Measurements from ENCODE around the gene EFHD2.

- TF ChIP-seq, protein P1, sequence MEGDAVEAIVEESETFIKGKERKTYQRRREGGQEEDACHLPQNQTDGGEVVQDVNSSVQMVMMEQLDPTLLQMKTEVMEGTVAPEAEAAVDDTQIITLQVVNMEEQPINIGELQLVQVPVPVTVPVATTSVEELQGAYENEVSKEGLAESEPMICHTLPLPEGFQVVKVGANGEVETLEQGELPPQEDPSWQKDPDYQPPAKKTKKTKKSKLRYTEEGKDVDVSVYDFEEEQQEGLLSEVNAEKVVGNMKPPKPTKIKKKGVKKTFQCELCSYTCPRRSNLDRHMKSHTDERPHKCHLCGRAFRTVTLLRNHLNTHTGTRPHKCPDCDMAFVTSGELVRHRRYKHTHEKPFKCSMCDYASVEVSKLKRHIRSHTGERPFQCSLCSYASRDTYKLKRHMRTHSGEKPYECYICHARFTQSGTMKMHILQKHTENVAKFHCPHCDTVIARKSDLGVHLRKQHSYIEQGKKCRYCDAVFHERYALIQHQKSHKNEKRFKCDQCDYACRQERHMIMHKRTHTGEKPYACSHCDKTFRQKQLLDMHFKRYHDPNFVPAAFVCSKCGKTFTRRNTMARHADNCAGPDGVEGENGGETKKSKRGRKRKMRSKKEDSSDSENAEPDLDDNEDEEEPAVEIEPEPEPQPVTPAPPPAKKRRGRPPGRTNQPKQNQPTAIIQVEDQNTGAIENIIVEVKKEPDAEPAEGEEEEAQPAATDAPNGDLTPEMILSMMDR (IDR thresholded peaks at IDR 0.05), result no peak
- TF ChIP-seq POLR2A (IDR thresholded peaks at IDR 0.05) (no peak), POLR2AphosphoS5 (IDR thresholded peaks at IDR 0.05) (peak in 1 of 3 donors; percentile 48), EP300 (IDR thresholded peaks at IDR 0.05) (no peak)
These were observed 2.8 kb upstream of the EFHD2 start for GRCh38 chr1:15406614-15407559.
